Measurements from ENCODE around the gene MRGPRF.

The MRGPRF gene

GRCh38 chr11:68979931-68980775 is 32.9 kb downstream of the MRGPRF start:
- no peaks in the 10 kb centered on the region for H3K79me2 ChIP-seq (ENCODE audit: insufficient read depth, low read length)

GRCh38 chr11:68978931-68979594 is 34.0 kb downstream of the MRGPRF start:
- Histone ChIP-seq H3K79me2 (ENCODE audit: insufficient read depth, low read length) (no peaks in the 10 kb centered on the region), H3K36me3 (ENCODE audit: insufficient read depth, low read length) (no peaks in the 10 kb centered on the region), H3K9ac (ENCODE audit: low read depth, low read length) (no peak overlapping the region), H3K4me3 (ENCODE audit: low read depth in 1 of 2, low read length in 2 of 2) (no peak overlapping the region), H3K27ac (ENCODE audit: low read length) (no peak overlapping the region), H3K9me3 (ENCODE audit: insufficient read depth, low read length, severe bottlenecking) (no peaks in the 10 kb centered on the region), H2AFZ (ENCODE audit: low read depth, low read length) (no peak overlapping the region), H3K27me3 (ENCODE audit: insufficient read depth, low read length, poor library complexity) (peaks cover 2% of the 10 kb centered on the region), H4K20me1 (ENCODE audit: insufficient read depth, low read length) (no peaks in the 10 kb centered on the region), H3K4me2 (ENCODE audit: insufficient read depth, low read length) (no peak overlapping the region), H3K4me1 (ENCODE audit: insufficient read depth, low read length) (no peaks in the 10 kb centered on the region)
- DNase-seq (no peak), ATAC-seq (ENCODE audit: insufficient read depth, low read depth) (no peak)
- no peak for TF ChIP-seq EZH2 (IDR thresholded peaks at IDR 0.05; ENCODE audit: borderline replicate concordance, low read depth, low read length, severe bottlenecking)
- TF ChIP-seq CTCF (IDR thresholded peaks at IDR 0.05; ENCODE audit: borderline replicate concordance, extremely low read depth, low read length, poor library complexity, severe bottlenecking): no peak

More at GRCh38 chr11:68979931-68980775, 32.9 kb downstream of the MRGPRF start:
- DNase-seq (no peak), ATAC-seq (ENCODE audit: insufficient read depth, low read depth) (no peak)
- TF ChIP-seq CTCF (IDR thresholded peaks at IDR 0.05; ENCODE audit: borderline replicate concordance, extremely low read depth, low read length, poor library complexity, severe bottlenecking): no peak
- no peak for TF ChIP-seq EZH2 (IDR thresholded peaks at IDR 0.05; ENCODE audit: borderline replicate concordance, low read depth, low read length, severe bottlenecking)
- H3K9ac ChIP-seq (ENCODE audit: low read depth, low read length): no peak overlapping the region
- H3K4me3 ChIP-seq (ENCODE audit: low read depth in 1 of 2, low read length in 2 of 2): no peak overlapping the region
- H3K4me1 ChIP-seq (ENCODE audit: insufficient read depth, low read length): no peaks in the 10 kb centered on the region
- no peak overlapping the region for H3K27ac ChIP-seq (ENCODE audit: low read length)
- no peak overlapping the region for H2AFZ ChIP-seq (ENCODE audit: low read depth, low read length)
- H3K4me2 ChIP-seq (ENCODE audit: insufficient read depth, low read length): no peak overlapping the region
- no peaks in the 10 kb centered on the region for H3K9me3 ChIP-seq (ENCODE audit: insufficient read depth, low read length, severe bottlenecking)
- H3K27me3 ChIP-seq (ENCODE audit: insufficient read depth, low read length, poor library complexity): peaks cover 2% of the 10 kb centered on the region
- H4K20me1 ChIP-seq (ENCODE audit: insufficient read depth, low read length): no peaks in the 10 kb centered on the region
- no peaks in the 10 kb centered on the region for H3K36me3 ChIP-seq (ENCODE audit: insufficient read depth, low read length)

GRCh38 chr11:68978626-68978930 is 34.5 kb downstream of the MRGPRF start:
- DNase-seq (no peak), ATAC-seq (ENCODE audit: insufficient read depth, low read depth) (no peak)
- Histone ChIP-seq H3K36me3 (ENCODE audit: insufficient read depth, low read length) (no peaks in the 10 kb centered on the region), H2AFZ (ENCODE audit: low read depth, low read length) (no peak overlapping the region), H3K9me3 (ENCODE audit: insufficient read depth, low read length, severe bottlenecking) (no peaks in the 10 kb centered on the region), H3K4me3 (ENCODE audit: low read depth in 1 of 2, low read length in 2 of 2) (no peak overlapping the region), H3K9ac (ENCODE audit: low read depth, low read length) (no peak overlapping the region), H3K27me3 (ENCODE audit: insufficient read depth, low read length, poor library complexity) (peaks cover 2% of the 10 kb centered on the region), H3K27ac (ENCODE audit: low read length) (no peak overlapping the region), H3K4me1 (ENCODE audit: insufficient read depth, low read length) (no peaks in the 10 kb centered on the region), H4K20me1 (ENCODE audit: insufficient read depth, low read length) (no peaks in the 10 kb centered on the region), H3K79me2 (ENCODE audit: insufficient read depth, low read length) (no peaks in the 10 kb centered on the region), H3K4me2 (ENCODE audit: insufficient read depth, low read length) (no peak overlapping the region)
- TF ChIP-seq CTCF (IDR thresholded peaks at IDR 0.05; ENCODE audit: borderline replicate concordance, extremely low read depth, low read length, poor library complexity, severe bottlenecking) (no peak), EZH2 (IDR thresholded peaks at IDR 0.05; ENCODE audit: borderline replicate concordance, low read depth, low read length, severe bottlenecking) (no peak)
